GM23338 (cell line): Measurements from ENCODE around the gene TNFRSF11A. TPM values are rescaled to one million over a fixed set of nuclear protein-coding genes. Genes with fewer than 3 reads are reported as not detected.

Experiments used
- ATAC-seq: fragments of 200-7000 bp; cut with Tn5 transposase; 3 replicates; pipeline ENCODE4 v1.9.1; 2020
- DNase-seq: peaks from one replicate; pipeline ENCODE4 v3.0.0-alpha.2; 2015; ENCODE audit warnings: low spot score
- H2AFZ ChIP-seq: fragments of 200-600 bp; sonication (generic); 2 replicates; pipeline ENCODE4 v1.8.0; 2016; ENCODE audit warnings: antibody characterized with exemption, mild to moderate bottlenecking, moderate library complexity
- H3F3A ChIP-seq: fragments of 200-600 bp; sonication (generic); replicated peaks from 2 replicates; pipeline ENCODE4 v1.8.0; 2017; ENCODE audit warnings: antibody characterized with exemption, mixed run types, low read depth
- H3K27ac ChIP-seq: fragments of 200-600 bp; sonication (generic); 2 replicates; pipeline ENCODE4 v1.6.1; 2016; ENCODE audit warnings: low read depth
- H3K27me3 ChIP-seq: fragments of 200-600 bp; sonication (generic); 2 replicates; pipeline ENCODE4 v1.8.0; 2016; ENCODE audit warnings: mild to moderate bottlenecking, mixed run types, moderate library complexity; ENCODE audit not compliant: insufficient read depth
- H3K36me3 ChIP-seq: fragments of 200-600 bp; sonication (generic); 2 replicates; pipeline ENCODE4 v1.8.0; 2016; ENCODE audit warnings: mild to moderate bottlenecking; ENCODE audit not compliant: insufficient read depth
- H3K4me1 ChIP-seq: fragments of 200-600 bp; sonication (generic); 2 replicates; pipeline ENCODE4 v1.8.0; 2016; ENCODE audit warnings: mild to moderate bottlenecking, moderate library complexity; ENCODE audit not compliant: insufficient read depth
- H3K4me2 ChIP-seq: fragments of 200-600 bp; sonication (generic); 2 replicates; pipeline ENCODE4 v1.7.1; 2017; ENCODE audit warnings: mixed run types
- H3K4me3 ChIP-seq: fragments of 200-600 bp; sonication (generic); 2 replicates; pipeline ENCODE4 v1.6.1; 2016; ENCODE audit warnings: mixed run types
- H3K79me2 ChIP-seq: fragments of 200-600 bp; sonication (generic); replicated peaks from 2 replicates; pipeline ENCODE4 v1.8.0; 2017; ENCODE audit warnings: mild to moderate bottlenecking; ENCODE audit not compliant: insufficient read depth
- H3K9me2 ChIP-seq: fragments of 200-600 bp; sonication (generic); 2 replicates; pipeline ENCODE4 v1.8.0; 2017; ENCODE audit not compliant: insufficient read depth
- H4K20me1 ChIP-seq: fragments of 200-600 bp; sonication (generic); replicated peaks from 2 replicates; pipeline ENCODE4 v1.8.0; 2017; ENCODE audit warnings: mild to moderate bottlenecking; ENCODE audit not compliant: insufficient read depth
- H3K27ac Mint-ChIP-seq: 2 replicates; pipeline ENCODE4 v1.8.0; 2020; ENCODE audit warnings: inconsistent platforms, mild to moderate bottlenecking, moderate library complexity, mixed read lengths
- H3K27me3 Mint-ChIP-seq: 3 replicates; pipeline ENCODE4 v1.8.0; 2022; ENCODE audit warnings: low read depth, mild to moderate bottlenecking, moderate library complexity, mixed read lengths, inconsistent platforms; ENCODE audit not compliant: insufficient read depth, poor library complexity
- H3K36me3 Mint-ChIP-seq: 3 replicates; pipeline ENCODE4 v1.8.0; 2021; ENCODE audit warnings: low read depth, mild to moderate bottlenecking, inconsistent platforms, moderate library complexity, mixed read lengths
- H3K4me1 Mint-ChIP-seq: 3 replicates; pipeline ENCODE4 v1.8.0; 2020; ENCODE audit warnings: mild to moderate bottlenecking, inconsistent platforms, mixed read lengths
- H3K4me3 Mint-ChIP-seq: 3 replicates; pipeline ENCODE4 v1.8.0; 2021; ENCODE audit warnings: moderate library complexity, mild to moderate bottlenecking, inconsistent platforms, mixed read lengths
- H3K9me3 Mint-ChIP-seq: 3 replicates; pipeline ENCODE4 v1.8.0; 2020; ENCODE audit warnings: moderate library complexity, mild to moderate bottlenecking, inconsistent platforms, mixed read lengths
- CREB1 ChIP-seq: fragments of 250-450 bp; sonication (Bioruptor Pico); IDR thresholded peaks from 2 replicates; pipeline ENCODE4 v1.5.0; 2020; ENCODE audit warnings: low read depth, mild to moderate bottlenecking, moderate library complexity
- POLR2AphosphoS5 ChIP-seq: IDR thresholded peaks from 2 replicates; pipeline ENCODE4 v1.6.1; 2016; ENCODE audit warnings: antibody characterized with exemption, low read depth
- ZNF114 ChIP-seq: fragments of 250-450 bp; sonication (Bioruptor Pico); IDR thresholded peaks from 2 replicates; pipeline ENCODE4 v1.5.0; 2020; ENCODE audit warnings: mild to moderate bottlenecking, moderate library complexity
- polyA plus RNA-seq: library from polyadenylated mRNA; unstranded; fragments of >200 nt; fragmentation: Nextera tagmentation; extraction: Ambion mirVana; gene quantifications from 2 replicates; pipeline ENCODE4 v1.2.1, GENCODE V29; 2016
- total RNA-seq: library from RNA; depleted of rRNA; stranded (reverse); fragments of >200 nt; shearing (Covaris generic); gene quantifications from 2 replicates; pipeline ENCODE4 v1.2.3, GENCODE V29; 2014
- TF ChIP-seq, protein P1 (sequence below): fragments of 250-450 bp; sonication (Bioruptor Pico); IDR thresholded peaks from 2 replicates; pipeline ENCODE4 v1.5.0; 2020; ENCODE audit warnings: mild to moderate bottlenecking, moderate library complexity

TNFRSF11A gene
- total and polyA plus RNA-seq, 2 experiments from 2014 or later: 3.8 to 7.3 TPM

DNA sequence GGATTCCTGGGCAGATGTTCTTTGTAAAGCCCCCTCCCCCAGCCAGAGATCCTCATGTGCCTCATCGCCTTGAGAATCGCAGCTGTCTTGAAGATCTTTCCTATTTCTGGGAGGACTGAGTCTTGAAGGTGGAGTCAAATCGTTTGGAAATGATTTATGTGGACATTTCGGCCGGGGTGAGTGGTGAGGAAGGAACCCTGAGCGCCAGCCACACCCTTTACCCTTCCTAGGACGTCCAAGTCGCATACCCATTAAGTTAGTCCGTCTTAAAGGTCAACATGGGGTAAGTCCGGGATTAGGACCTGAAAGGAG is 112.9 kb downstream of the TNFRSF11A start:
- no peak overlapping the region for H3K4me3 ChIP-seq
- ATAC-seq: no peak

More for the DNA sequence above, 112.9 kb downstream of the TNFRSF11A start:
- Mint-ChIP-seq H3K27ac (no peak overlapping the region), H3K4me1 (peaks cover 10% of the 10 kb centered on the region), H3K9me3 (no peaks in the 10 kb centered on the region), H3K27me3 (peaks cover 6% of the 10 kb centered on the region), H3K4me3 (no peak overlapping the region), H3K36me3 (no peaks in the 10 kb centered on the region)
- H3F3A ChIP-seq: no peaks in the 10 kb centered on the region
- no peaks in the 10 kb centered on the region for H3K9me2 ChIP-seq
- H2AFZ ChIP-seq: peak overlapping the region; percentile 98
- peak overlapping the region; percentile 43; the same call in 1 of the 2 replicates for H3K4me2 ChIP-seq
- DNase-seq: no peak
- H3K4me1 ChIP-seq: peaks cover 8% of the 10 kb centered on the region; the same call in 1 of the 2 replicates
- no peak for TF ChIP-seq ZNF114 (CRISPR knock-in tag)
- TF ChIP-seq CREB1: no peak
- no peak for TF ChIP-seq POLR2AphosphoS5
- TF ChIP-seq, protein P1, sequence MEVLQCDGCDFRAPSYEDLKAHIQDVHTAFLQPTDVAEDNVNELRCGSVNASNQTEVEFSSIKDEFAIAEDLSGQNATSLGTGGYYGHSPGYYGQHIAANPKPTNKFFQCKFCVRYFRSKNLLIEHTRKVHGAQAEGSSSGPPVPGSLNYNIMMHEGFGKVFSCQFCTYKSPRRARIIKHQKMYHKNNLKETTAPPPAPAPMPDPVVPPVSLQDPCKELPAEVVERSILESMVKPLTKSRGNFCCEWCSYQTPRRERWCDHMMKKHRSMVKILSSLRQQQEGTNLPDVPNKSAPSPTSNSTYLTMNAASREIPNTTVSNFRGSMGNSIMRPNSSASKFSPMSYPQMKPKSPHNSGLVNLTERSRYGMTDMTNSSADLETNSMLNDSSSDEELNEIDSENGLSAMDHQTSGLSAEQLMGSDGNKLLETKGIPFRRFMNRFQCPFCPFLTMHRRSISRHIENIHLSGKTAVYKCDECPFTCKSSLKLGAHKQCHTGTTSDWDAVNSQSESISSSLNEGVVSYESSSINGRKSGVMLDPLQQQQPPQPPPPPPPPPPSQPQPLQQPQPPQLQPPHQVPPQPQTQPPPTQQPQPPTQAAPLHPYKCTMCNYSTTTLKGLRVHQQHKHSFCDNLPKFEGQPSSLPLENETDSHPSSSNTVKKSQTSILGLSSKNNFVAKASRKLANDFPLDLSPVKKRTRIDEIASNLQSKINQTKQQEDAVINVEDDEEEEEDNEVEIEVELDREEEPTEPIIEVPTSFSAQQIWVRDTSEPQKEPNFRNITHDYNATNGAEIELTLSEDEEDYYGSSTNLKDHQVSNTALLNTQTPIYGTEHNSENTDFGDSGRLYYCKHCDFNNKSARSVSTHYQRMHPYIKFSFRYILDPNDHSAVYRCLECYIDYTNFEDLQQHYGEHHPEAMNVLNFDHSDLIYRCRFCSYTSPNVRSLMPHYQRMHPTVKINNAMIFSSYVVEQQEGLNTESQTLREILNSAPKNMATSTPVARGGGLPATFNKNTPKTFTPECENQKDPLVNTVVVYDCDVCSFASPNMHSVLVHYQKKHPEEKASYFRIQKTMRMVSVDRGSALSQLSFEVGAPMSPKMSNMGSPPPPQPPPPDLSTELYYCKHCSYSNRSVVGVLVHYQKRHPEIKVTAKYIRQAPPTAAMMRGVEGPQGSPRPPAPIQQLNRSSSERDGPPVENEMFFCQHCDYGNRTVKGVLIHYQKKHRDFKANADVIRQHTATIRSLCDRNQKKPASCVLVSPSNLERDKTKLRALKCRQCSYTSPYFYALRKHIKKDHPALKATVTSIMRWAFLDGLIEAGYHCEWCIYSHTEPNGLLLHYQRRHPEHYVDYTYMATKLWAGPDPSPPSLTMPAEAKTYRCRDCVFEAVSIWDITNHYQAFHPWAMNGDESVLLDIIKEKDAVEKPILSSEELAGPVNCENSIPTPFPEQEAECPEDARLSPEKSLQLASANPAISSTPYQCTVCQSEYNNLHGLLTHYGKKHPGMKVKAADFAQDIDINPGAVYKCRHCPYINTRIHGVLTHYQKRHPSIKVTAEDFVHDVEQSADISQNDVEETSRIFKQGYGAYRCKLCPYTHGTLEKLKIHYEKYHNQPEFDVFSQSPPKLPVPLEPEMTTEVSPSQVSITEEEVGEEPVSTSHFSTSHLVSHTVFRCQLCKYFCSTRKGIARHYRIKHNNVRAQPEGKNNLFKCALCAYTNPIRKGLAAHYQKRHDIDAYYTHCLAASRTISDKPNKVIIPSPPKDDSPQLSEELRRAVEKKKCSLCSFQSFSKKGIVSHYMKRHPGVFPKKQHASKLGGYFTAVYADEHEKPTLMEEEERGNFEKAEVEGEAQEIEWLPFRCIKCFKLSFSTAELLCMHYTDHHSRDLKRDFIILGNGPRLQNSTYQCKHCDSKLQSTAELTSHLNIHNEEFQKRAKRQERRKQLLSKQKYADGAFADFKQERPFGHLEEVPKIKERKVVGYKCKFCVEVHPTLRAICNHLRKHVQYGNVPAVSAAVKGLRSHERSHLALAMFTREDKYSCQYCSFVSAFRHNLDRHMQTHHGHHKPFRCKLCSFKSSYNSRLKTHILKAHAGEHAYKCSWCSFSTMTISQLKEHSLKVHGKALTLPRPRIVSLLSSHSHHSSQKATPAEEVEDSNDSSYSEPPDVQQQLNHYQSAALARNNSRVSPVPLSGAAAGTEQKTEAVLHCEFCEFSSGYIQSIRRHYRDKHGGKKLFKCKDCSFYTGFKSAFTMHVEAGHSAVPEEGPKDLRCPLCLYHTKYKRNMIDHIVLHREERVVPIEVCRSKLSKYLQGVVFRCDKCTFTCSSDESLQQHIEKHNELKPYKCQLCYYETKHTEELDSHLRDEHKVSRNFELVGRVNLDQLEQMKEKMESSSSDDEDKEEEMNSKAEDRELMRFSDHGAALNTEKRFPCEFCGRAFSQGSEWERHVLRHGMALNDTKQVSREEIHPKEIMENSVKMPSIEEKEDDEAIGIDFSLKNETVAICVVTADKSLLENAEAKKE (CRISPR knock-in tag): no peak
- no peaks in the 10 kb centered on the region for H3K79me2 ChIP-seq
- no peak overlapping the region for H3K27ac ChIP-seq
- no peaks in the 10 kb centered on the region for H3K36me3 ChIP-seq
- H3K27me3 ChIP-seq: no peaks in the 10 kb centered on the region
- H4K20me1 ChIP-seq: no peaks in the 10 kb centered on the region
